T-helper 1 cell (primary cell): ENCODE data around the gene SEMA7A.

Experiments
- DNase-seq, 5 donors: peaks; one replicate each; pipeline ENCODE4 v3.0.0-alpha.2; 2012 to 2020

Gene SEMA7A

DNA sequence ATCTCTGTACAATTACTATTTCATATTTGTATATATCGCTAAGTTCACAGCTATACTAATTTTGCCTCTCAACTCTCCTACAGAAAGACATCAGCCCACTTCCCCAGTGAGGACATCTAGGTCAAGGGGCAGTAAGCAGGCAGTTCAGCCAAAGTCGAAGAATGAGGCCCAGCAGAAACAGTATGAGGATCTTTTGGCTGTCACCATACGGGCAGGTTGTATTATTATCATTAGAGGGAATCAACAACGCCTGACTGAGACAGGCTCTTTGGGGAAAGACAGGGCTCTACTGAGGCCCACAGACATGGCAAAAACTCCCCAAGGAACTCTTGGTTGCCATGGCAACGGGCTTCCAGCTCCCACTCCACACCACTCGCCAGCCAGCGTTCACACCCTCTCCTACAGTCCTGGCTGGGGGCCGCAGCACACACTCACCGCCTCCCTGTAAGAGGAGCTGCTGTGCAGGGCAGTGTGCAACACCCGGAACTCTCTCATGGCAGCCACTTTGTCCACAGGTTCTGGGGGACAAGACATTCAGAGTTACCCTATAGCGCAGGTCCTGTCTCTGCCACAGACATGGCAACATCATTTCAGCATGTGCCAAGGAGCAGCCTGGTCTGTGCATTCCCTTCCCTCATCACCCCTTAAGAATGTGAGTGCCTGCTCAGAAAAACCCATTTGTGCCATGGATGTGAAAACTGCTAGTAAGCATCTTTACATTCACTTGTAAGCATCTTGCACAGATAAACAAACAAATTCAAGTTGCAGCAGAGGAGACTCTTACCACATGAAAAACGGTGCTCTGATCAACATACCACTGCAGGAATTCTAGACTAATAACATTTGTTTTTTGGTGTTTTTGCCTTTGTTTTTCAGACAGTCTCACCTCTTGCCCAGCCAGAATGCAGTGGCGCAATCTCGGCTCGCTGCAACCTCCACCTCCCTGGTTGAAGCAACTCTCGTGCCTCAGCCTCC, 18.4 kb upstream of the SEMA7A start:
- DNase-seq, result no peak

DNA sequence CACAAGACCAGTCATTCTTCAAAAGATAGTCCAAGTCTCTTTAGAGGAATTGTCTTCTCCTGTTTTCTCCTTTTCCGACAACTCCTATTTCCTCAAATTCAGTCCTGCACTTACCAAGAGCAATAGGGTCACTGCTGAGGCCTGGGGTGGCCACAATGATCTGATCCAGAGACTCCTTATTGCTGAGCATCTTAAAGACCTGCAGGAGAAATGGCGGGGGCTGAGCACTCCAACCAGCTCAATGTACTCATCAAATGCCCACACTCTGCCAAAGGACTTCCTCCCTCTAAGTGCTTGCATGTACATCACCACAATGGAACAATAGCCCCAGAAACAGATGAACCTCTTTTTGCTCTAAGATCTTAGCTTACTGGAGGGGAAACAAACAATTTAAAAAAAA, 17.6 kb upstream of the SEMA7A start:
- no peak for DNase-seq

DNA sequence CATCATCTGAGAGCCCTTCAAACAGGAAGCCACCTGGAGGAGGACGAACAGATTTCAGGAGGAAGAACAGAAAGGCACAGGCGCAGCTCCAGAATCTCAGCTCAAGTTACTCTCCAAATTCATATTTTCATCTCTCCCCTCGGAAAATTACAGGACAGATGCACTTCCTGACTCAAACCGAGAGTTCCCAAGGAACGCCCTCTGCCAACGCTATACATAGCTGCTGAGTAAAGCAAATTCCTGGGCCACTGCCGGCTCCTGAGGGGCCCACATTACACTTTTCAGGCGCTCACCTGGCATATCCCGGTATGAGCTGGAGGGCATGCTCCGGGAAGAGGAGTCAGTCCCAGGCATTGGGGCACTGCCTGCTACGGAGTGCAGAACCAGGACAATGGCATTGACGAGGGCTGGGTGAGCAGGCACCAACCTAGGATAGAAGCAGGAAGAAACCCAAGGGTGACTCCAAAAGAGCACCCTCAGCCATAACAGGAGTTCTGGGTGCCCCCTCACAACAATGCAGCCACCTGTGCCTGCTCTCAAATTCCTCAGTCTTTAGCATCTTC, 16.0 kb upstream of the SEMA7A start:
- DNase-seq, result no peak

DNA sequence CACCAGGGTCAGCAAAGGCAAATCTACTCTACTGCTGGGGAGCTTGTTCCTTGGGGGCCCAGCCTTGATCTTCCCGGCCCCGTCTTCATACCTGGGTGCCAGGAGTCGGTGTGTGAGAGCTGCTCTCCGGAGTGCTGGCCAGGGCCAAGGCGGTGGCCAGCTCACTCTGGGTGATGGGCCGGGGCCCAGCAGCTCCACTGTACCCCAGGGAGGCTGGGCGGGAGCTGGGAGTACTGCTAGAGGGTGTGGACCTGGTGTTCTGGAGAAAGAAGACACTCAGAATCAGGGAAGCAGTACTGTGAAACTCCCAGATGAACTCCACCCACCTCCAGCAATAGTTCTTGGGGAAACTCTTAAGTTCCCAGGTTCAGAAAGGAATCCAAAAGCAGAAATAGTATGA, 15.3 kb upstream of the SEMA7A start:
- no peak for DNase-seq

DNA sequence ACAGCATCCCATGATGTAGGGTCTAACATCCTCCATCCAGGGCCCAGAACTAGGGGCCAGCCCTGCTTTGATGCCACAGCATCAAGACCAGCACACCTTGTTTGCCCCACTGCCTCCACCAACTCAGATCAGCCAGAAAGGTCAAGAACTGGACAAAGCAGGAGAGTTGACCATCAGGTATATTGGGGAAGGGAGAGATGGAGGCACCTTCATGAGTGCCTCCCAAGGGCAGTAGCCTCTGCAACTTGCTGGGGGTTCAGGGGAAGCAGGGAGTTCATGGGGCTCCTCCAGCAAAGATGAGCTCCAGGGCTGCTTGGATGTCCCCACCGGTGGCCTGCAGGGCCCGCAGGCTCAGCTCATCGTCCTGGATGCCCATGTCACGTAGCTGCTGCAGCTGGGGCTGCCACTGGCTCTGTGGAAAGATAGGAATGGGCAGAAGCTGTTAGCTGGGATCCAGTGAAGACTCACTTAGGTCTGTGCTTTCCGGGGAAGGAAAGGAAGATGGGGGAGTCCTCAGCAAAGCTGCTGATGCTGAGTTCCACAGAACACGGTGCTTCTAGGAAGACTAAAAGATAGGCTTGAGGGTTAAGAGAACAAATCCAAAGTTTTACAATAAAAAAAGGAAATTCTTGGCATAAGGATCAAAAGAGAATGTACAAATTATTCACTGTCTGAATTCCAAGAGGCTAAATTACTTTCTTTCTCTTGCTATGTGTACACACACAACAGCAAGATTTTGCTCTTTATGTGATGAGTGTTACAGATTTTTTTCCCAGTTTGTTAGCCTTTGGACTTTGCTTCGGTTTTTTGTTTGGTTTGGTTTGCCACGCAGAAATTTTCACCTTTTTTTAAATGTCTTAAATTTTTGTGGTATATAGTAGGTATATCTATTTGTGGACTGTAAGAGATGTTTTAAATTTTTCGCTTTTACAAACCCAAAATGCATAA, 12.3 kb upstream of the SEMA7A start:
- no peak for DNase-seq

DNA sequence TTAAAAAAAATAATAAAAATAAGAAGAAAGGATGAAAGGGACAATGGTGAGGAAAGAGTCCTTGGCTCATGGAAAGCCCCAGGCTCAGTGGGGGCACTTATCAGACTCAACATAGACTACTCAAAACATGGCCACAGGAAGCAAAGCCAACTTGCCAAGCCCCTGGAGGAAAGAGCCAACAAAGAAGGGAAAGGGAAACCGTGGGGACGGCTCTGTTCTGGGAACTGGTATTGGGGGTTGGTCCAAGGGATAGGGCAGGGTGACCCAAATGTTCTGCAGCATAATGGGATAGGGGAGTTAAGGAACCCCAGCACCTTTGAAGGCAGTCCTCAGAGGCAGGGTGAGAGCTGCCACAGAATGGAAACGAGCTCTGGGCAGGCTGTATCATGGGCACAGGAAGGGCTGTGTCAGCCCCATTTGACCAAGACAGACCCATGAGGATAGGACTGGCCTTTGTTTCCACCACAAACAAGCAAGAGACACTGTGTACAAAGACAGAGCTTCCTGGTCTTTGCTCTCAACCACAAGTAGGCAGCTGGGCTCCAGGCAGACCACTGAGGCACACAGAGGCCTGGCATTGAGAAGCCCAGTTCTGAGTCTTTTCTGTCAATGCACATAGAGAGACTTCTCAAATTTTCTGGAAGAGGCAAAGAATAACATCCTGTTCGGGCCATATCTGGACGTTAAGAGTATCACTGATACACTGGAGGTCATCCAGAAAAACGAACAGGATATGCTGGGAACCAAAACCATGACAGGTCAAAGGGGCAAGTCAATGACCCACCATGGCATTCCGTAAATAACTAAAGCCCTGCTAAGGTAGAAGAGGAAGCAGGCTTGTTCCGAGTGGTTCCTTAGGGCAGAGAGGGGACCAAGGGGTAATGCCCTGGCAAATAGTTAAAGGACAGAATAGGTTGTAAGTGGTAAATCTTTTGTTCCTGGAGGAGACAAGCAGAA, 10.6 kb upstream of the SEMA7A start:
- DNase-seq, result no peak

DNA sequence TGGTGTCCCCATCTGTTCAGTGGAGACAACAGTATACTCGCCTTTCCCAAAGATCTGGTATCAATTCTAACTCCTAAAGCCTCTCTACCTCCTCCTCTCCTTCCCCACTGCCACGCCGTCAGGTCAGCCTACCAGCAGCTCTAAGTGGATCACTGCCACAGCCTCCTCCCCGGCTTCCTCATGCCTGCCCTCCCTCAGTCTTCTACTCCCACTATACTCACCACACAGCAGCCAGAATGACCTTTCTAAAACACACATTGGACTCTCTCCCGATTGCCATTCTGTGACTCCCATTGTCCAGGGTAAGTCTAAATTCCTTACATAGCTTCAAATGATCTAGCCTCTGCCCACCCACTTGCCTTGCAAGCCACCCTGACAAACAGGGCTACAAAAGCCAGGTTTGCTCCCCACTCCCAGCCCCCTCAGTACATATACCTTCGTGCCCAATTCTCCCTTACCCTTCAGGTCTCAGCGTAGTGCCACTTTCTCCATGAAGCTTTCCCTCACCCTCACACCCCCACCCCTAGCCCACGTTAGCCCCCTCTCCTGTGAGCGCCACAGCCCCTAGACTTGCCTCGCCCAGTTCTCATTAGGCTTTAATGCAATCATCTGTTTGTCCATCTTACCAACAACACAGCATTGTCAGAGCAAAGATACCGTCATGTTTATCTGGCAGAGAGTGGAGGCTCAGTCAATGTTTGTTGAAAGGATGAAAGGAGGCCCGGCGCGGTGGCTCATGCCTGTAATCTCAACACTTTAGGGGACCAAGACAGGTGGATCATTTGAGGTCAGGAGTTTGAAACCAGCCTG, 9.5 kb upstream of the SEMA7A start:
- no peak for DNase-seq

GRCh38 chr15:74442604-74443003, 8.8 kb upstream of the SEMA7A start:
- DNase-seq, result no peak

DNA sequence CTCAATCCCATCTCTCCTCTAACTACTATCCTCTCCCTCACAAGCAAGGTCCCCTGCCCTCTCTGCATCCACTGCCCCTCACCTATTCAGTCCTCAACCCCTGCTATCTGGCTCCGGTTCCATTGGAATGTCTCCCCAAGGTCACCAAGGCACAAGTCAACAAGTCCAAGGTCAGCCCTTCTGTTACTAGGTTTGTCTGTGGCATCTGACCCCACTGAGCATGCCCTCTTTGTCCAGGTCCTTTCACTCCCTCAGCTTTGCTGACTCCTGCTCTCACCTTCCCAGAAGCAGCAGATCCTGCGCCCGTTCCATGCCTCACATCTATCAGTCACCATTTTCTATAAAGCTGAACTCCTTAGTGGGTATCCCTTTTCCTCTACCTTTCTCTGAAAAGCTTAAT, 8.3 kb upstream of the SEMA7A start:
- no peak for DNase-seq

DNA sequence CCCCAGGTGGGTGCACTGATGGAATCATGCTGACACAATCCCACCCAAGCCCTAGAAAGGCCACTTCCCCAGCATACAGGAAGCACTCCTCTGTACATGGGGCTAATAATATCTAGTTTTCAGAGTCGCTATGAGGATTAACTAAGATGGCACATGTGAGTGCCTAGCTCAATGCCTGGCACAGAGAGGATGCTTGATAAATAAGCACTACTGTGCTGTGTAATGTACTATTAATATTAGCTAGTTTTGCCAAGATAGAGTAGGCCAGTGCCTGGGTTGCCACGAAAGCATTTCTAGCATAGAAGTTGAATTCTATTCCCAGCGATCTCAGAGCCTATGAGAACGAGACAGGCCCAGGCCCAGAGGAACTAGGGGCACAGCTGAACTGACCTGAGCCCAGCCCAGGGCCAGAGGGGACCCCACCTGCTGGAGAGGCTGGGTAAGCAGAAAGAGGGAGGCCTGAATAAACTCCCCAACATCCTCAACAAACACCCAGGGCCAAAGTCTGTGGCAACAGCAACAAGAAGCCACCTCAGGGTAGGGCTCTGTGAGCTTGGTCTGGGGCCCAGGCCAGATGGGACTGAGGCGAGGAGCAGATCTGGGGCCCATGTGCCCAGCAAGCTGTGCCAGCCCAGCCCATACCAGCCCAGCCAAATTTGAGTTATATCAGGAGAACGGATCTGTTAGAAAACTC, 7.6 kb upstream of the SEMA7A start:
- no peak for DNase-seq

DNA sequence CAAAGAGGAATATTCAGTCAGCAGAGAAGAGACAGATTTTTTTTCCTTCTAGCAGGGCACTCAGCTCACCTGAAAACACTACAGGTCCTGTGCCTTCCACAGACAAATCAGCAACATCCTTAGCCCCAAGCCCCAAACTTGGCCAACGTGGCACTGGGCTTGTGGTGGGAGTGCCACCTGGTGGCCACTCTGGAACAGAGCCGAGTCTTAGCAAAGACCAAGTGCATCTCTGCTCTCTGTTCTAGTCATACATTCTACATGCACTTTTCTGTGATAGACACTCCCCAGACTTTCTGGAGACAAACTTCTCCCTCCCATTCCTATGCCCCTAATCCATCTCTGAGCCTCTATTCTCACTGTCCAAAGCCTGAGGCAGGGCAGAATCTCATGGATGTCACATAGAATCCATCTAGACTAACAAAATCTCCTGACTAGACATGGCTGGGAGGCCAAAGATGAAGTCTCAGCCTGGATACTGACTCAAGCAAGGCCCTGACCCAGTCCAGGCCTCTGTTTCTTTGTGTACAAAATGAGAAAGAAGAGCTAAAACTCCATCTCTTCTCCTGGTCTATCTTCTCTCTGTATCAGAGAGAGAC, 5.1 kb upstream of the SEMA7A start:
- DNase-seq, result peak; percentile 35 to 81 (median 63)

GRCh38 chr15:74438206-74438605, 4.4 kb upstream of the SEMA7A start:
- no peak for DNase-seq

DNA sequence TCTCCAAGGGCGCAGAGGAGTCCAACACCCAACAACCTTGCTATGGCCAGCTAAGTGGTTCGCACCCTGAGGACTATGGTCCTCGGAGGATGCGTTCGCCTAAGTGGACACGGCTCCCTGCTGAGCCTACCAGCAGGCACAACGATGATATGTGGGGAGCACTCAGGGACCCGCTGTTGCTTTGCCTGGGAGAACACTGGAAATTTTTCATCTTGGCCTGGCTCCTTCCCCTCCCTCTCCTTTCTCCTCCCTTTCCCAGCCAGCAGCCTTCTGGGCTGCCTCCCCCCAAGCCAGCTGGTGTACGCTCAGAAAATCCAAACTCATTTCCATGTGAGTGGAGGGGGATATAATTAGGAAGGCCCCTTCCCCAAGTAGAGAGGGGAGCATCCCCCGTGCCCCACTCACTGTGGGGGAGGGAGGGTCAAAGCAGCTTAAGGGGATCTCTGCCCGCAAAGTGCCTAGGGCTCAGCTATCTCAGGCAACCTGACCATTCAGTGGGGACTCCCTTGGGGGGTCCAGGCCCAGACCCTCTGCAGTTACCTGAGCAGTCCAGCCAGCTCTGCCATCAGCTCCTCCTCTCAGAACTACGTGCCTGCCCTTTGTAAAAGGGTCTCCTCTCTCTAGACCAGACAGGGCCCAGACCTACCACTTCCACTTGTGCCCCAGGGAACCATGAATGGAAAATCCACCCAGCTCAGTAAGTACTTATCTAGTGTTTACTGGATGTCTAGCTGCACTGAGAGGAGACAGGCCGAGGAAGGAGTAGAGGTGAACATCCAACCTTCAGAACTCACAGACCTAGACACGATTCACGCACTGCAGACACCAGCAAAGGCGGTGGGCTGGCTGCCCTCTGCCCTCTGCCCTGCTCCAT, 742 bp upstream of the SEMA7A start:
- no peak for DNase-seq

DNA sequence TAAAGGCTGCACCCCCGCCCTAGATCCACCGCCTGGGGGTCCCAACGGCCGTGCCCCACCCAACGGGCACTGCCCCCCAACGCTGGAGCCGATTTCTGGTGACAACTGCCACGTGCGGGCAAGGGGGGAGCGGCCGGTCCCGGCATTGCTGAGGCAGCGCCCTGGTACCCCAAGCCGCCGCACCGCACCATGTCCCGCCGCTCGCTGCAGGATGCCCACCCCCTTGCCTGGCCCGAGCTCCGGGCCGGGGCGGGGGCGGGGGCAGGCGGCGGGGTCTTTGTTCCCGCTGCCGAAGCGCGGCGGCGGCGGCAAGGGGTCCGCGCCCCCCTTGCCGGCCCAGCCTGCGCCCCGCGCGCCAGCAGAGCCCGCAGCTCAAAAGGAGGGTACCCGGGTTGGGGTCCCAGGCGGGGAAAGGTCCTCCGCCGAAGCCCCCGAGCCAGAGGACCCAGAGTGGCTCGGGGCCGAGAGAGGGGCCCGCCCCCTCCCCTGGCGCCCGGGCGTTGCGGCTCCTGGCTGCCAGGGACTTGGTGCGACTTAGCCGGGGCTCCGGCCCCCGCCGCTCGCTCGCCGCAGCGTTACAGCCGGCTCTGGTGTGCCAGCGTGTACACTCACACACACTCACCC, 678 bp downstream of the SEMA7A start:
- no peak for DNase-seq

DNA sequence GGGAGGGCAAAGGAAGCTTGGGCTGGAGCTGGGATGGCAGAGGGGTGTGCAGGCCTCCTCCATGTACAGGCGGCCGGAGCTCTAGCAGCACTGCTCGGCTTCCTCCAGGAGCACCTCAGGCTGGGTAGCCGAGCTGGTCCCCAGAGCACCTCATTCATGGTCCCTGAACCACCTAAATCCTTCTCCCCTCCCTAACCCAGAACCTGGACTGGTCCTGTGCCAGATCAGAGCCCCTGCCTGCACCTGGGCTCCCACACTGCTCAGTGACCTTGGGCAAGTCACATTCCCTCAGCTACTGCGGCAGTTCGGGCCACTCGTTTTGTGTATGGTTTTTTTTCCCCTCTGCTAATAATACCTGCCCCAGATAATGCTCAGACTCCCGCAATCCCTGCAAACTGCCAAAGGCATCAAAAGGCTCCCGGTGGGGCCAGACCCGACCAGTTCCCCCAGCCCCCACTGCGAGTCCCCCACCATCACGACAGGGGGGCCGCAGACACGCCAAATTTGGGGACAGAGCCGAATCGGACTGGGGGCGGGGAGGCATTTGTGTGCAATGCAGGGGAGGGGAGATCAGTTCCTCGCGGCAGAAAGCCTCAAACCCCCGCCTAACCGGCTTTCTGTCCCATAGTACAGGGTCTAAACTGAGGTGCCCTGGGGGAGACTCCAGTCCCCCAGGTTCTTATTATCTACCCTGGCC, 1.3 kb downstream of the SEMA7A start:
- DNase-seq, result no peak

- no peak for DNase-seq
These were observed 2.1 kb downstream of the SEMA7A start for GRCh38 chr15:74431645-74432044.

GRCh38 chr15:74431116-74431515, 2.6 kb downstream of the SEMA7A start:
- no peak for DNase-seq

DNA sequence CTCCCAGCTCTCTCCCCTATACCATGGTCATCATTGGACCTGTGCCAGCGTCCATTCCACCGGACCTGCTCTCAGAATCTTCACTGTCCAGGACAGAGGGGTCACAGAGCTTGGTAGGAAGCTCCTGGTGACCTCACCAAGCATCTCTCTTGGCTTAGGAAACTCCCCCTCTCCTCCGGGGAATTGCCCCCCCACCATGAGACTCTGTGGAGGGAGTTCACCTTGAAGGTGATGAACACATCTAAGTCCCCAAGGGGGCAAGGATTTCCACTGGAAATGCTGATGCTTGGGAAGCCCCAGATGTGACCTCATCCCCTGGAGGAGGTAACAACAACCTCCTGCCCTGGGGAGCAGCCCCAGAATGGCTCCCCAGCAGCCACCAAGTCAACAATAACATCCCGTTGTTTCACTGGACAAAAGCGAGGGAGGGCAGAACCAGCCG, 3.2 kb downstream of the SEMA7A start:
- no peak for DNase-seq
